ENCODE results near the gene CFB.

CFB gene

DNA sequence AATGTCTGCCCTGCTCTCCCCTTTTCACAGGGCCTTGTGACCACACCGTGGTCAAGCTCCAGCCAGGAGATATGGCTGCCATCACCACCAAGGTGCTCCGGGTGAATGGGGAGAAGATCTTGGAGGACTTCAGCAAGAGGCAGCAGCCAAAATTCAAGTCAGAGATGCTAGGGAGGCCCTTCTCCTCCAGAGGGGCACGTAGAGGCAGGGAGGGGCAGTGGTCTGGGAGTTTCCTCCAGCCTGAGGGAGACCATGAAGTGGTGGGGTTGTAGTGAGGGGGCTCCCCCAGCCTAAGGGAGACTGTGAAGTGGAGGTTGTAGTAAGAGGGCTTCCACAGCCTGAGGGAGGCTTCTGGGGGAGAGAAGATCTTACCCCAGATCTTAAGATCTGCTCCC is 22.0 kb downstream of the CFB start:
- Histone ChIP-seq H3K79me1 (ENCODE audit: low read depth, low read length) (peaks cover 5% of the 10 kb centered on the region), H2BK5ac (ENCODE audit: low read length) (no peak overlapping the region), H2BK15ac (ENCODE audit: low read length) (no peak overlapping the region), H3K36me3 (replicated peaks in 1 of 2; ENCODE audit: control insufficient read depth in 2 of 2, insufficient read depth in 2 of 2, low read length in 2 of 2) (peaks cover 50 to 78% of the 10 kb centered on the region in 2 donors), H3K4me2 (ENCODE audit: insufficient read depth, low read length, poor library complexity, severe bottlenecking) (no peak overlapping the region), H3K4ac (ENCODE audit: low read length) (no peak overlapping the region), H4K91ac (ENCODE audit: low read depth, low read length, poor library complexity) (no peak overlapping the region), H3K4me1 (ENCODE audit: control insufficient read depth in 2 of 2, insufficient read depth in 1 of 2, low read depth in 1 of 2, low read length in 2 of 2) (peaks cover 9 to 10% of the 10 kb centered on the region in 2 donors), H3K18ac (ENCODE audit: low read length) (no peak overlapping the region), H4K8ac (ENCODE audit: low read depth, low read length) (no peak overlapping the region), H3K14ac (ENCODE audit: low read length) (no peak overlapping the region), H2AFZ (ENCODE audit: low read length) (no peak overlapping the region), H3K27ac (replicated peaks; ENCODE audit: low read length) (no peak overlapping the region), H2BK120ac (ENCODE audit: low read depth, low read length) (no peak overlapping the region), H3K27me3 (ENCODE audit: control insufficient read depth in 3 of 3, insufficient read depth in 3 of 3, low read depth in 1 of 3, low read length in 3 of 3) (no peaks in the 10 kb centered on the region), H3K9me3 (replicated peaks in 1 of 2; ENCODE audit: control insufficient read depth in 2 of 2, insufficient read depth in 1 of 2, low read depth in 1 of 2, low read length in 2 of 2) (no peaks in the 10 kb centered on the region), H3K4me3 (ENCODE audit: low read length in 2 of 2) (peak overlapping the region in 1 of 2 donors; percentile 44), H3K23ac (ENCODE audit: low read depth, low read length, poor library complexity) (peak overlapping the region; percentile 36), H2BK12ac (ENCODE audit: low read length) (no peak overlapping the region), H2AK5ac (ENCODE audit: low read depth, low read length) (no peak overlapping the region), H3K9ac (ENCODE audit: low read depth, low read length, poor library complexity) (no peak overlapping the region)
- no peak for DNase-seq (ENCODE audit: low spot score)
- no CpG with 5 or more reads among the region's 3 CpGs for WGBS, 2 donors (ENCODE audit: extremely low coverage in 2 of 2, insufficient read length in 2 of 2, insufficient replicate concordance in 1 of 2)

DNA sequence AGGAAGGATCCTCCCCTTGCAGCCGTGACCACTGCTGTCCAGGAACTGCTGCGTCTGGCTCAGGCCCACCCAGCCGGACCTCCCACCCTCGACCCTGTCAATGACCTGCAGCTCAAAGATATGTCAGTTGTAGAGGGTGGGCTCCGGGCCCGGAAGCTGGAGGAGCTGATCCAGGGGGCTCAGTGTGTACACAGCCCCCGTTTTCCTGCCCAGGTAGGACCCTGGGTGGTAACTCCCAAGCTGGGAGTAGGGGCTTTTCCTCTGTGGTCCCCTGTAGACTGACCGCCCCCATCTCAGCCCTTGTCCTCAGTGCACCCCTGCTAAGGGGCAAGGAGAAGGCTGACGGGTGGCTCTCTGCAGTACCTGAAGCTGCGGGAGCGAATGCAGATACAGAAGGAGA is 22.4 kb downstream of the CFB start:
- peaks cover 11 to 13% of the 10 kb centered on the region in 2 donors for H3K4me1 ChIP-seq (ENCODE audit: control insufficient read depth in 2 of 2, insufficient read depth in 1 of 2, low read depth in 1 of 2, low read length in 2 of 2)
- no peak overlapping the region for H2AK5ac ChIP-seq (ENCODE audit: low read depth, low read length)
- H3K4ac ChIP-seq (ENCODE audit: low read length) = no peak overlapping the region
- peaks cover 48 to 74% of the 10 kb centered on the region in 2 donors for H3K36me3 ChIP-seq (replicated peaks in 1 of 2; ENCODE audit: control insufficient read depth in 2 of 2, insufficient read depth in 2 of 2, low read length in 2 of 2)
- no peak overlapping the region for H4K91ac ChIP-seq (ENCODE audit: low read depth, low read length, poor library complexity)
- H2BK120ac ChIP-seq (ENCODE audit: low read depth, low read length) = no peak overlapping the region
- no peak overlapping the region for H3K23ac ChIP-seq (ENCODE audit: low read depth, low read length, poor library complexity)
- no CpG with 5 or more reads among the region's 11 CpGs for WGBS, 2 donors (ENCODE audit: extremely low coverage in 2 of 2, insufficient read length in 2 of 2, insufficient replicate concordance in 1 of 2)
- H3K4me3 ChIP-seq (ENCODE audit: low read length in 2 of 2) = no peak overlapping the region
- no peaks in the 10 kb centered on the region for H3K27me3 ChIP-seq (ENCODE audit: control insufficient read depth in 3 of 3, insufficient read depth in 3 of 3, low read depth in 1 of 3, low read length in 3 of 3)
- no peak overlapping the region for H4K8ac ChIP-seq (ENCODE audit: low read depth, low read length)
- no peak overlapping the region for H2BK5ac ChIP-seq (ENCODE audit: low read length)
- H2BK15ac ChIP-seq (ENCODE audit: low read length) = no peak overlapping the region
- no peak overlapping the region for H3K4me2 ChIP-seq (ENCODE audit: insufficient read depth, low read length, poor library complexity, severe bottlenecking)
- no peaks in the 10 kb centered on the region for H3K9me3 ChIP-seq (replicated peaks in 1 of 2; ENCODE audit: control insufficient read depth in 2 of 2, insufficient read depth in 1 of 2, low read depth in 1 of 2, low read length in 2 of 2)
- peaks cover 7% of the 10 kb centered on the region for H3K79me1 ChIP-seq (ENCODE audit: low read depth, low read length)
- DNase-seq (ENCODE audit: low spot score) = no peak
- H3K14ac ChIP-seq (ENCODE audit: low read length) = no peak overlapping the region
- H3K9ac ChIP-seq (ENCODE audit: low read depth, low read length, poor library complexity) = no peak overlapping the region
- H2AFZ ChIP-seq (ENCODE audit: low read length) = no peak overlapping the region
- H3K27ac ChIP-seq (replicated peaks; ENCODE audit: low read length) = no peak overlapping the region
- no peak overlapping the region for H3K18ac ChIP-seq (ENCODE audit: low read length)
- H2BK12ac ChIP-seq (ENCODE audit: low read length) = no peak overlapping the region

GRCh38 chr6:31968791-31969711 is 23.2 kb downstream of the CFB start:
- Histone ChIP-seq H3K14ac (ENCODE audit: low read length) (no peak overlapping the region), H3K9ac (ENCODE audit: low read depth, low read length, poor library complexity) (no peak overlapping the region), H3K27me3 (ENCODE audit: control insufficient read depth in 3 of 3, insufficient read depth in 3 of 3, low read depth in 1 of 3, low read length in 3 of 3) (no peaks in the 10 kb centered on the region), H4K8ac (ENCODE audit: low read depth, low read length) (no peak overlapping the region), H3K4me3 (ENCODE audit: low read length in 2 of 2) (no peak overlapping the region), H2BK15ac (ENCODE audit: low read length) (no peak overlapping the region), H2AK5ac (ENCODE audit: low read depth, low read length) (no peak overlapping the region), H2BK120ac (ENCODE audit: low read depth, low read length) (no peak overlapping the region), H3K23ac (ENCODE audit: low read depth, low read length, poor library complexity) (peak overlapping the region; percentile 34), H3K18ac (ENCODE audit: low read length) (no peak overlapping the region), H3K79me1 (ENCODE audit: low read depth, low read length) (peaks cover 7% of the 10 kb centered on the region), H3K4me2 (ENCODE audit: insufficient read depth, low read length, poor library complexity, severe bottlenecking) (no peak overlapping the region), H2BK12ac (ENCODE audit: low read length) (no peak overlapping the region), H3K4me1 (ENCODE audit: control insufficient read depth in 2 of 2, insufficient read depth in 1 of 2, low read depth in 1 of 2, low read length in 2 of 2) (peaks cover 11 to 13% of the 10 kb centered on the region in 2 donors), H4K91ac (ENCODE audit: low read depth, low read length, poor library complexity) (no peak overlapping the region), H2AFZ (ENCODE audit: low read length) (no peak overlapping the region), H3K27ac (replicated peaks; ENCODE audit: low read length) (no peak overlapping the region), H3K4ac (ENCODE audit: low read length) (no peak overlapping the region), H2BK5ac (ENCODE audit: low read length) (no peak overlapping the region), H3K9me3 (replicated peaks in 1 of 2; ENCODE audit: control insufficient read depth in 2 of 2, insufficient read depth in 1 of 2, low read depth in 1 of 2, low read length in 2 of 2) (no peaks in the 10 kb centered on the region), H3K36me3 (replicated peaks in 1 of 2; ENCODE audit: control insufficient read depth in 2 of 2, insufficient read depth in 2 of 2, low read length in 2 of 2) (peaks cover 42 to 71% of the 10 kb centered on the region in 2 donors)
- WGBS, 2 donors (ENCODE audit: extremely low coverage in 2 of 2, insufficient read length in 2 of 2, insufficient replicate concordance in 1 of 2) = no CpG with 5 or more reads among the region's 23 CpGs
- no peak for DNase-seq (ENCODE audit: low spot score)

DNA sequence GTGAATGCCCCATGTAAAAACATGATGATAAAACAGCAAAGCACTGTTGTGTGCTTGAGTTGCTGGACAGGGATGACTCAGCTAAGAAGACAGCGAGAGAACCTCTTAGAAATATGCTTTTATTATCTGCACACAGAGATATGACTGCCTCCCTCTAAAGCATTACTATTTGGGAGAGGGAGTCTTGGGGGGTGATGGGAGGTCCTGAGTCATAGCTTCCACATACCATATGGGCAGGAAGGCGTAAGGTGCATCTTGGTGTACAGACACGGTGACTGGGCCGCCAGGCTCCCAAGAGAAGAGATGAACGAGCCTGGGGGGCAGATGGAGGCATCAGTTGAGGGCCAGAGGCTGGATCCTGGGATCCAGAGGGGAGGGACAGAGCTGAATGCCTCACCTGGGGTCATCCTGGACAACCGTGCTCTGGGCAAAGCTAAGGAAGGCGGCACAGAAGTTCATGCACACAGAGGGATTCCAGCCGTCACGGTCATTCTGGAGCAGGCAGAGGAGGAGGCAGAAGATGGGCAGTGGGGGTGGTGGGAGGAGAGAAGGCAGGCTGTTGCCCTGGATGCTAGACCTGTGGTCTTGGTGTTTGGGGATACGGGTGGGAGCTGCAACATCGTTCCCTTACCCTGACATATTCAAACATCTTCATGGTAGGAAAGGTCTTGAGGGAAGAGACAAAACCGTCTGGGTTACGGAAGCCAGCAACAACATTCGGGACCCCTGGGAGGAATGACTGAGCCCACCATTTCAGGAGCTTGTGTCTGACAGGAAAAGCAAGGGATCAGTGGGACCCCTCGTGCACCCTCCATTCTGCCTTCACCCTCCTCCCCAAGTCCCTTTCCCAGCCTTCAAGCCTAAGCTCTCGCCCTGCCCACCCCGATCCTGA is 24.1 kb downstream of the CFB start:
- no peak overlapping the region for H3K14ac ChIP-seq (ENCODE audit: low read length)
- WGBS, 2 donors (ENCODE audit: extremely low coverage in 2 of 2, insufficient read length in 2 of 2, insufficient replicate concordance in 1 of 2) = no CpG with 5 or more reads among the region's 17 CpGs
- H3K36me3 ChIP-seq (replicated peaks in 1 of 2; ENCODE audit: control insufficient read depth in 2 of 2, insufficient read depth in 2 of 2, low read length in 2 of 2) = peaks cover 41 to 72% of the 10 kb centered on the region in 2 donors
- no peak overlapping the region for H2BK120ac ChIP-seq (ENCODE audit: low read depth, low read length)
- peaks cover 11 to 13% of the 10 kb centered on the region in 2 donors for H3K4me1 ChIP-seq (ENCODE audit: control insufficient read depth in 2 of 2, insufficient read depth in 1 of 2, low read depth in 1 of 2, low read length in 2 of 2)
- H4K8ac ChIP-seq (ENCODE audit: low read depth, low read length) = no peak overlapping the region
- no peaks in the 10 kb centered on the region for H3K27me3 ChIP-seq (ENCODE audit: control insufficient read depth in 3 of 3, insufficient read depth in 3 of 3, low read depth in 1 of 3, low read length in 3 of 3)
- no peak overlapping the region for H3K9ac ChIP-seq (ENCODE audit: low read depth, low read length, poor library complexity)
- H2BK5ac ChIP-seq (ENCODE audit: low read length) = no peak overlapping the region
- no peak overlapping the region for H2AK5ac ChIP-seq (ENCODE audit: low read depth, low read length)
- H3K79me1 ChIP-seq (ENCODE audit: low read depth, low read length) = peaks cover 7% of the 10 kb centered on the region
- H3K4me3 ChIP-seq (ENCODE audit: low read length in 2 of 2) = peak overlapping the region in 1 of 2 donors; percentile 78
- no peak overlapping the region for H3K18ac ChIP-seq (ENCODE audit: low read length)
- peak overlapping the region; percentile 50 for H2BK12ac ChIP-seq (ENCODE audit: low read length)
- no peak overlapping the region for H3K23ac ChIP-seq (ENCODE audit: low read depth, low read length, poor library complexity)
- H3K9me3 ChIP-seq (replicated peaks in 1 of 2; ENCODE audit: control insufficient read depth in 2 of 2, insufficient read depth in 1 of 2, low read depth in 1 of 2, low read length in 2 of 2) = no peaks in the 10 kb centered on the region
- H3K4me2 ChIP-seq (ENCODE audit: insufficient read depth, low read length, poor library complexity, severe bottlenecking) = no peak overlapping the region
- H3K27ac ChIP-seq (replicated peaks; ENCODE audit: low read length) = no peak overlapping the region
- DNase-seq (ENCODE audit: low spot score) = no peak
- no peak overlapping the region for H2AFZ ChIP-seq (ENCODE audit: low read length)
- no peak overlapping the region for H3K4ac ChIP-seq (ENCODE audit: low read length)
- no peak overlapping the region for H2BK15ac ChIP-seq (ENCODE audit: low read length)
- no peak overlapping the region for H4K91ac ChIP-seq (ENCODE audit: low read depth, low read length, poor library complexity)
